ENCODE results near the gene PCSK2.

The PCSK2 gene

DNA sequence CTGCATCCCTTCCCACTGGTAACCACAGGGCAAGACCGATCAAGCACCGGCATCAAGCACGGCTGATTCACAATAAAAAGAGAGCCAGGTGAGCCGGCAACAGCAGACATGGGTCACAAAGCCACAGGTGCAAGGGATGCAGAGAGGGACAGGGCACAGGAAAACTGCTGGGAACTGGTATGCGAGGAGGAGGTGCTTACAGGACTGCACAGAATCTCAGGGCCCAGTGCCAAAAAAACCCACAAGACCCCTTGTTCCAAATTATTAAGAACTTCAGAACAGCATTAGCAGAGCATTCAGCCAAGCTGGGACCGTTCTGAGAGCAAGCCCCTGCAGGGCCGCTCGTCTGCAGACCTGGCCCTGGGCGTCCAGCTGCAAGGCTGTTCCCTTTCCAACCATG lies 269.0 kb downstream of the PCSK2 start:
- Histone ChIP-seq H2AFZ (ENCODE audit: insufficient read depth, low read length, poor library complexity) (no peak overlapping the region), H3K23ac (ENCODE audit: low read length) (no peak overlapping the region), H2AK5ac (ENCODE audit: low read length) (no peak overlapping the region), H3K9me3 (ENCODE audit: insufficient read depth, low read depth, low read length) (peaks cover 2% of the 10 kb centered on the region), H2BK12ac (ENCODE audit: low read length) (no peak overlapping the region), H3K14ac (ENCODE audit: low read length) (no peak overlapping the region), H3K27ac (ENCODE audit: low read depth, low read length) (no peak overlapping the region), H3K18ac (ENCODE audit: low read length) (no peak overlapping the region), H4K91ac (ENCODE audit: low read depth, low read length) (no peak overlapping the region), H3K9ac (ENCODE audit: low read length) (no peak overlapping the region), H3K79me2 (ENCODE audit: control insufficient read depth, insufficient read depth, low read length, poor library complexity) (no peaks in the 10 kb centered on the region), H3K4me3 (ENCODE audit: low read depth, low read length) (no peak overlapping the region), H4K8ac (ENCODE audit: low read depth, low read length) (no peak overlapping the region), H3K36me3 (ENCODE audit: control insufficient read depth in 1 of 2, insufficient read depth in 2 of 2, low read length in 2 of 2) (no peaks in the 10 kb centered on the region), H4K12ac (ENCODE audit: low read depth, low read length) (no peak overlapping the region), H3K4me1 (ENCODE audit: control insufficient read depth in 1 of 2, insufficient read depth in 2 of 2, low read length in 2 of 2) (no peaks in the 10 kb centered on the region), H3K4me2 (ENCODE audit: low read length) (no peak overlapping the region), H2BK5ac (ENCODE audit: low read depth, low read length, poor library complexity) (no peak overlapping the region), H3K27me3 (ENCODE audit: insufficient read depth, low read length) (no peaks in the 10 kb centered on the region), H3K4ac (ENCODE audit: low read depth, low read length) (no peak overlapping the region), H3K79me1 (ENCODE audit: low read length) (no peaks in the 10 kb centered on the region), H2BK120ac (ENCODE audit: insufficient read depth, low read length, poor library complexity) (no peak overlapping the region)
- WGBS (ENCODE audit: extremely low coverage, insufficient coverage, insufficient read length): no CpG with 5 or more reads among the region's 9 CpGs
- DNase-seq: no peak

DNA sequence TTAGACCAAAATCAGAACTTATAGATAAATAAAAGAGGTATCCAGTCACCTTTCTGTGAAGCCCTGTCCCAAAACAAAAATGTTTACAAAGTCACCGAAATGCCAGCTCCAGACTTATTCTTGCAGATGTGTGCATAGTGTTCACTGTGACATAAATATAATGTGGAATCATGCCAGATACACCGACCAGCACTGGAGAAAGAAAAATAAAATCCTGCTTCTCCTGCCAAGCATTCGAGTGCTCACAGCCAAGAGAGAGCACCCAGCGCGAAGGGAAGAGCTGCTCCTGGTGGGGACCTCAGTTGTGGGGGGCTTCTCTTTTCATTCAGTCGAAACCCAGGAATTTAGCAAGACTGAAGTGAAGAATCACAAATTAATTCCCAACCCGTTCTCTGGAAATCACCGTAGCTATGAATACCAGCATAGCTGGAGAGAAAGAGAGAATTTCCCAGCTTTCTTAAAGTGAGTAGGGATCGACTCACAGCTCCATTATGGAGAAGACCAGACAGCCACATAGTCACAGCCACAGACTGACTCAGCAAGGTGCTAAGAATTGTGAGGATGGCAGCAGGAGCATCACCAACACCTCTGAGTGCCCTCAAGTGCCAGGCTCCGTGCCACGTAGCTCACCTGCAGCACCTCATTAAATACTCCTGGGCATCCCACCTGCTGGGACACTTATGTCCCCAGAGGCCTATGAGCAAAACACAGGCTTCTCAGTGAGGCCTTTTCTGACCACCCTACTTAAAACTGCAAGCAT lies 271.2 kb downstream of the PCSK2 start:
- Histone ChIP-seq H2AFZ (ENCODE audit: insufficient read depth, low read length, poor library complexity) (no peak overlapping the region), H3K4ac (ENCODE audit: low read depth, low read length) (no peak overlapping the region), H3K4me3 (ENCODE audit: low read depth, low read length) (no peak overlapping the region), H2BK120ac (ENCODE audit: insufficient read depth, low read length, poor library complexity) (no peak overlapping the region), H3K4me1 (ENCODE audit: control insufficient read depth in 1 of 2, insufficient read depth in 2 of 2, low read length in 2 of 2) (no peaks in the 10 kb centered on the region), H4K91ac (ENCODE audit: low read depth, low read length) (no peak overlapping the region), H2BK5ac (ENCODE audit: low read depth, low read length, poor library complexity) (no peak overlapping the region), H3K9ac (ENCODE audit: low read length) (no peak overlapping the region), H2AK5ac (ENCODE audit: low read length) (no peak overlapping the region), H3K23ac (ENCODE audit: low read length) (no peak overlapping the region), H3K36me3 (ENCODE audit: control insufficient read depth in 1 of 2, insufficient read depth in 2 of 2, low read length in 2 of 2) (no peaks in the 10 kb centered on the region), H3K79me1 (ENCODE audit: low read length) (no peaks in the 10 kb centered on the region), H3K9me3 (ENCODE audit: insufficient read depth, low read depth, low read length) (no peaks in the 10 kb centered on the region), H3K18ac (ENCODE audit: low read length) (no peak overlapping the region), H4K12ac (ENCODE audit: low read depth, low read length) (no peak overlapping the region), H3K4me2 (ENCODE audit: low read length) (no peak overlapping the region), H3K14ac (ENCODE audit: low read length) (no peak overlapping the region), H3K79me2 (ENCODE audit: control insufficient read depth, insufficient read depth, low read length, poor library complexity) (no peaks in the 10 kb centered on the region), H4K8ac (ENCODE audit: low read depth, low read length) (no peak overlapping the region), H3K27ac (ENCODE audit: low read depth, low read length) (no peak overlapping the region), H3K27me3 (ENCODE audit: insufficient read depth, low read length) (no peaks in the 10 kb centered on the region), H2BK12ac (ENCODE audit: low read length) (no peak overlapping the region)
- no CpG with 5 or more reads among the region's 11 CpGs for WGBS (ENCODE audit: extremely low coverage, insufficient coverage, insufficient read length)
- DNase-seq: peak in 1 of 2 donors; percentile 19

DNA sequence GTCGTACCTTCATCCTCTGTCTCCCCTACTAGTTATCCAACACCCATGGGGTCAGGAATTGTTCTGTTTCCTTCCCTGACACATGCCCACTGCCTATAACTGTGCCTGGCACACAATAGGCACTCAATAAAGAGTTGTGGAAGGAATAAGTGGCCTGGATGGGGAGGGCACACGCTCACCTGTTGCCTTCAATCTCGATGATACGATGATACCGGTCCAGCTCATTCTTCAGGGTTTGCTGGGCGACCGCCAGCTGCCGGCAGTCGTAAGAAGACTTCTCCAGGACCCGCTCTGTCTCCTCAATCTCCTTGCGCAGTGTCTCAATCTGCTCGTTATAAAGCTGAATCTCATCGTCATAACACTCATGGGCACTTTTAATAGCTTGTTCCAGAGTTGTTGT lies 271.8 kb downstream of the PCSK2 start:
- no CpG with 5 or more reads among the region's 13 CpGs for WGBS (ENCODE audit: extremely low coverage, insufficient coverage, insufficient read length)
- Histone ChIP-seq H2AFZ (ENCODE audit: insufficient read depth, low read length, poor library complexity) (no peak overlapping the region), H2AK5ac (ENCODE audit: low read length) (no peak overlapping the region)

DNA sequence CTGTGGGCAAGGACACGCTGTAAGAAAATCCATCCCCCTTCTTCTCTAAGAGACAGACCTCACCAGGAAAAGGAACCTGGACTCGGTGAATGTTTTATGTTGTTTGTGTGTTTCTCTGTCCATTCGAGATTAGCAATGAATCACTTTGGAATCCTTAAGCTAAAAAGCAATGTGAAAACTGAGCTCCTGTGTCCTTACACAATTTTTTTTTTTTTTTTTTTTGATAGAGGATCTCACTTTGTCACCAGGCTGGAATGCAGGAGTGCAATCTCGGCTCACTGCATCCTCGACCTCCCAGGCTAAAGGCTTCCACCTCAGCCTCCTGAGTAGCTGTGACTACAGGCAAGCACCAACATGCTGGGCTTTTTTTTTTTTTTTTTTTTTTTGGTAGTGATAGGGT lies 272.2 kb downstream of the PCSK2 start:
- H2AFZ ChIP-seq (ENCODE audit: insufficient read depth, low read length, poor library complexity): no peak overlapping the region
- no peak overlapping the region for H2BK12ac ChIP-seq (ENCODE audit: low read length)
- no peak overlapping the region for H3K14ac ChIP-seq (ENCODE audit: low read length)
- H3K9ac ChIP-seq (ENCODE audit: low read length): no peak overlapping the region
- no peak overlapping the region for H2BK120ac ChIP-seq (ENCODE audit: insufficient read depth, low read length, poor library complexity)
- H2AK5ac ChIP-seq (ENCODE audit: low read length): no peak overlapping the region
- H4K91ac ChIP-seq (ENCODE audit: low read depth, low read length): no peak overlapping the region
- H3K4ac ChIP-seq (ENCODE audit: low read depth, low read length): no peak overlapping the region
- H3K4me1 ChIP-seq (ENCODE audit: control insufficient read depth in 1 of 2, insufficient read depth in 2 of 2, low read length in 2 of 2): no peaks in the 10 kb centered on the region
- no peaks in the 10 kb centered on the region for H3K9me3 ChIP-seq (ENCODE audit: insufficient read depth, low read depth, low read length)
- peak; percentile 64 to 76 for DNase-seq
- H4K8ac ChIP-seq (ENCODE audit: low read depth, low read length): no peak overlapping the region
- H3K4me2 ChIP-seq (ENCODE audit: low read length): no peak overlapping the region
- H3K4me3 ChIP-seq (ENCODE audit: low read depth, low read length): no peak overlapping the region
- H3K27me3 ChIP-seq (ENCODE audit: insufficient read depth, low read length): no peaks in the 10 kb centered on the region
- no peak overlapping the region for H3K27ac ChIP-seq (ENCODE audit: low read depth, low read length)
- H3K23ac ChIP-seq (ENCODE audit: low read length): no peak overlapping the region
- H3K18ac ChIP-seq (ENCODE audit: low read length): no peak overlapping the region
- H3K79me2 ChIP-seq (ENCODE audit: control insufficient read depth, insufficient read depth, low read length, poor library complexity): no peaks in the 10 kb centered on the region
- H4K12ac ChIP-seq (ENCODE audit: low read depth, low read length): no peak overlapping the region
- WGBS (ENCODE audit: extremely low coverage, insufficient coverage, insufficient read length): no CpG with 5 or more reads among the region's 5 CpGs
- H2BK5ac ChIP-seq (ENCODE audit: low read depth, low read length, poor library complexity): no peak overlapping the region
- H3K36me3 ChIP-seq (ENCODE audit: control insufficient read depth in 1 of 2, insufficient read depth in 2 of 2, low read length in 2 of 2): no peaks in the 10 kb centered on the region
- H3K79me1 ChIP-seq (ENCODE audit: low read length): no peaks in the 10 kb centered on the region

More for the DNA sequence above, 271.8 kb downstream of the PCSK2 start:
- Histone ChIP-seq H3K23ac (ENCODE audit: low read length) (no peak overlapping the region), H3K18ac (ENCODE audit: low read length) (no peak overlapping the region), H3K4me3 (ENCODE audit: low read depth, low read length) (no peak overlapping the region), H2BK5ac (ENCODE audit: low read depth, low read length, poor library complexity) (no peak overlapping the region), H3K4ac (ENCODE audit: low read depth, low read length) (no peak overlapping the region), H4K8ac (ENCODE audit: low read depth, low read length) (no peak overlapping the region), H3K4me2 (ENCODE audit: low read length) (no peak overlapping the region), H3K27me3 (ENCODE audit: insufficient read depth, low read length) (no peaks in the 10 kb centered on the region), H3K79me2 (ENCODE audit: control insufficient read depth, insufficient read depth, low read length, poor library complexity) (no peaks in the 10 kb centered on the region), H2BK12ac (ENCODE audit: low read length) (no peak overlapping the region), H4K91ac (ENCODE audit: low read depth, low read length) (no peak overlapping the region), H3K9ac (ENCODE audit: low read length) (no peak overlapping the region), H3K4me1 (ENCODE audit: control insufficient read depth in 1 of 2, insufficient read depth in 2 of 2, low read length in 2 of 2) (no peaks in the 10 kb centered on the region), H4K12ac (ENCODE audit: low read depth, low read length) (no peak overlapping the region), H2BK120ac (ENCODE audit: insufficient read depth, low read length, poor library complexity) (no peak overlapping the region), H3K36me3 (ENCODE audit: control insufficient read depth in 1 of 2, insufficient read depth in 2 of 2, low read length in 2 of 2) (no peaks in the 10 kb centered on the region), H3K14ac (ENCODE audit: low read length) (no peak overlapping the region), H3K27ac (ENCODE audit: low read depth, low read length) (no peak overlapping the region), H3K79me1 (ENCODE audit: low read length) (no peaks in the 10 kb centered on the region), H3K9me3 (ENCODE audit: insufficient read depth, low read depth, low read length) (no peaks in the 10 kb centered on the region)
- peak in 1 of 2 donors; percentile 9 for DNase-seq
